K562 (cell line): ENCODE results near the gene DIS3L2. TPM values are rescaled to one million over a fixed set of nuclear protein-coding genes. Genes with fewer than 3 reads are reported as not detected.

Experiments
- ATF1 ChIP-seq, 2 experiments: fragments of 450-650 bp in 1 of 2; IDR thresholded peaks; 2 replicates each; pipeline ENCODE4 v1.6.1; 2016; ENCODE audit warnings: missing compliant biosample characterization in 1 of 2, missing genetic modification characterization in 1 of 2
- DEAF1 ChIP-seq: fragments of 450-650 bp; formaldehyde crosslinking; IDR thresholded peaks from 2 replicates; pipeline ENCODE4 v1.4.0; 2020; ENCODE audit warnings: mild to moderate bottlenecking, moderate library complexity
- GTF2A2 ChIP-seq: IDR thresholded peaks from 2 replicates; pipeline ENCODE4 v1.6.1; 2016; ENCODE audit warnings: mild to moderate bottlenecking, missing genetic modification characterization, missing compliant biosample characterization
- HMG20A ChIP-seq: fragments of 450-650 bp; formaldehyde crosslinking; conservative IDR thresholded peaks from 2 replicates; pipeline ENCODE4 v1.4.0; 2020; ENCODE audit warnings: mild to moderate bottlenecking, mixed read lengths
- HMG20B ChIP-seq: fragments of 250-450 bp; sonication (Bioruptor Pico); IDR thresholded peaks from 2 replicates; pipeline ENCODE4 v1.5.0; 2021; ENCODE audit warnings: mild to moderate bottlenecking
- HNRNPL ChIP-seq: fragments of 200-400 bp; formaldehyde crosslinking; IDR thresholded peaks from 2 replicates; pipeline ENCODE4 v1.6.1; 2017; ENCODE audit warnings: low read depth, mild to moderate bottlenecking, low read length
- MEIS2 ChIP-seq: fragments of 450-650 bp; IDR thresholded peaks from 2 replicates; pipeline ENCODE4 v1.6.1; 2014; ENCODE audit warnings: mild to moderate bottlenecking; ENCODE audit not compliant: partially characterized antibody
- NKRF ChIP-seq: fragments of 450-650 bp; IDR thresholded peaks from 2 replicates; pipeline ENCODE4 v1.6.1; 2016; ENCODE audit warnings: borderline replicate concordance
- OTX1 ChIP-seq: fragments of 450-650 bp; formaldehyde crosslinking; IDR thresholded peaks from 2 replicates; pipeline ENCODE4 v1.4.0; 2022; ENCODE audit warnings: mild to moderate bottlenecking
- POLR2B ChIP-seq: fragments of 450-650 bp; IDR thresholded peaks from 2 replicates; pipeline ENCODE4 v1.6.1; 2018; ENCODE audit warnings: low read depth; ENCODE audit not compliant: partially characterized antibody
- POU5F1 ChIP-seq: fragments of 150-350 bp; IDR thresholded peaks from 2 replicates; pipeline ENCODE4 v1.6.1; 2014; ENCODE audit warnings: borderline replicate concordance, low read length, low read depth, mild to moderate bottlenecking; ENCODE audit not compliant: partially characterized antibody
- PREB ChIP-seq: sonication (generic); formaldehyde crosslinking; IDR thresholded peaks from 2 replicates; pipeline ENCODE4 v1.8.1; 2023; ENCODE audit warnings: mild to moderate bottlenecking, missing genetic modification reagents
- SOX6 ChIP-seq: fragments of 450-650 bp; IDR thresholded peaks from 2 replicates; pipeline ENCODE4 v1.6.1; 2014; ENCODE audit warnings: mild to moderate bottlenecking
- TAF1 ChIP-seq: IDR thresholded peaks from 2 replicates; pipeline ENCODE4 v1.6.1; 2011; ENCODE audit warnings: mild to moderate bottlenecking, low read length, moderate library complexity; ENCODE audit not compliant: insufficient read depth, control insufficient read depth, severe bottlenecking; ENCODE audit errors: extremely low read depth
- TBP ChIP-seq: optimal IDR thresholded peaks from 2 replicates; pipeline ENCODE3; 2011; ENCODE audit warnings: low read depth, low read length, improper control_type of control experiment
- ZBTB11 ChIP-seq, 3 experiments: fragments of 200-800 bp in 1 of 3; fragments of 250-450 bp in 1 of 3; fragments of 450-650 bp in 1 of 3; sonication (Bioruptor Pico) in 1 of 3; sonication (Bioruptor generic) in 1 of 3; formaldehyde crosslinking in 1 of 3; IDR thresholded peaks; 2 replicates each; pipeline versions ENCODE4 v1.6.1 to v1.8.0; 2016 to 2022; ENCODE audit warnings: mild to moderate bottlenecking in 2 of 3, missing genetic modification characterization in 2 of 3, missing compliant biosample characterization in 1 of 3, moderate library complexity in 1 of 3
- ZNF165 ChIP-seq: fragments of 250-450 bp; sonication (Bioruptor Pico); IDR thresholded peaks from 2 replicates; pipeline ENCODE4 v1.4.0; 2020; ENCODE audit warnings: borderline replicate concordance
- ZNF239 ChIP-seq: fragments of 250-450 bp; sonication (Bioruptor Pico); IDR thresholded peaks from 2 replicates; pipeline ENCODE4 v1.4.0; 2020; ENCODE audit warnings: mild to moderate bottlenecking
- ZNF274 ChIP-seq: IDR thresholded peaks from 2 replicates; pipeline ENCODE4 v1.6.1; 2011; ENCODE audit warnings: low read depth, mild to moderate bottlenecking, low read length, moderate library complexity, borderline replicate concordance
- ZNF444 ChIP-seq: fragments of 250-450 bp; sonication (Bioruptor Pico); IDR thresholded peaks from 2 replicates; pipeline ENCODE4 v1.4.0; 2020; ENCODE audit warnings: mild to moderate bottlenecking, moderate library complexity
- ZNF75A ChIP-seq: fragments of 450-650 bp; formaldehyde crosslinking; IDR thresholded peaks from 2 replicates; pipeline ENCODE4 v1.4.0; 2020; ENCODE audit warnings: mild to moderate bottlenecking
- polyA plus RNA-seq, 8 experiments: library from polyadenylated mRNA; depleted of rRNA in 4 of 8; stranded (reverse) in 5 of 8; unstranded in 3 of 8; fragments of >200 nt; fragmentation: Nextera tagmentation in 2 of 8; fragmentation: Illumina TruSeq in 1 of 8; extraction: Ambion mirVana in 2 of 8; extraction: Trizol in 1 of 8; gene quantifications; 2 replicates each; pipeline versions ENCODE4 v1.2.1 to v1.2.3, GENCODE V29; 2011 to 2014; ENCODE audit warnings: inconsistent platforms in 1 of 8, missing spikeins in 1 of 8
- total RNA-seq, 7 experiments: library from RNA; depleted of rRNA in 6 of 7; stranded (reverse); fragments of >200 nt in 6 of 7; fragmentation: Illumina TruSeq in 2 of 7; extraction: Trizol in 2 of 7; gene quantifications; 2 replicates each; pipeline versions ENCODE4 v1.2.1 to v1.2.3, GENCODE V29; 2011 to 2021; ENCODE audit warnings: low replicate concordance in 1 of 7

The DIS3L2 gene
- total and polyA plus RNA-seq, 9 of the 15 experiments (the other 6 are each of a cell fraction or from before 2014, with no cell fraction given): 1.5 to 19.2 (median 11.2) TPM

GRCh38 chr2:231985823-231986261 is 24.3 kb downstream of the DIS3L2 start (continued):
- TF ChIP-seq GTF2A2 (tag): no peak
- TF ChIP-seq TBP: peak; percentile 76
- TF ChIP-seq POU5F1: no peak
- TF ChIP-seq ZBTB11 (CRISPR knock-in tag; IDR thresholded peaks at IDR 0.05): no peak
- no peak for TF ChIP-seq DEAF1
- no peak for TF ChIP-seq NKRF
- TF ChIP-seq HNRNPL: no peak
- TF ChIP-seq ZNF239: no peak
- no peak for TF ChIP-seq ATF1 (CRISPR knock-in tag; IDR thresholded peaks at IDR 0.05)
- no peak for TF ChIP-seq ATF1 (tag; IDR thresholded peaks at IDR 0.05)
- TF ChIP-seq MEIS2: peak; percentile 72
- TF ChIP-seq HMG20A (CRISPR knock-in tag): no peak
- TF ChIP-seq ZNF165: no peak
- TF ChIP-seq OTX1: no peak
- peak; percentile 62 for TF ChIP-seq TAF1
- TF ChIP-seq PREB (CRISPR knock-in tag): no peak
- peak; percentile 75 for TF ChIP-seq POLR2B
- no peak for TF ChIP-seq ZNF75A (CRISPR knock-in tag)
- no peak for TF ChIP-seq ZNF444 (CRISPR knock-in tag)
- no peak for TF ChIP-seq HMG20B
- no peak for TF ChIP-seq ZNF274
- no peak for TF ChIP-seq SOX6
